Fibroblast of skin of left quadriceps (primary cell): ENCODE measurements around the gene PTRH1.
"Not testable (repeated sequence)": the region's sequence is repeated elsewhere in the genome, so short reads cannot be mapped to it uniquely, and the experiment has no call there.

Experiments
- DNase-seq, 2 experiments: peaks; one replicate each; pipeline ENCODE4 v3.0.0-alpha.2; 2013; ENCODE audit warnings: low read depth in 2 of 2

The PTRH1 gene

GRCh38 chr9:127715470-127716337, at the start of gene PTRH1, which contains the start of gene TTC16:
Gene PTRH1 (minus strand): TSS chr9:127715663. CDS start chr9:127715639, 24 bp downstream.
Gene TTC16 (plus strand): TSS chr9:127716079. CDS start chr9:127716146, 67 bp downstream.
- DNase-seq = peak; percentile 85 to 88

DNA sequence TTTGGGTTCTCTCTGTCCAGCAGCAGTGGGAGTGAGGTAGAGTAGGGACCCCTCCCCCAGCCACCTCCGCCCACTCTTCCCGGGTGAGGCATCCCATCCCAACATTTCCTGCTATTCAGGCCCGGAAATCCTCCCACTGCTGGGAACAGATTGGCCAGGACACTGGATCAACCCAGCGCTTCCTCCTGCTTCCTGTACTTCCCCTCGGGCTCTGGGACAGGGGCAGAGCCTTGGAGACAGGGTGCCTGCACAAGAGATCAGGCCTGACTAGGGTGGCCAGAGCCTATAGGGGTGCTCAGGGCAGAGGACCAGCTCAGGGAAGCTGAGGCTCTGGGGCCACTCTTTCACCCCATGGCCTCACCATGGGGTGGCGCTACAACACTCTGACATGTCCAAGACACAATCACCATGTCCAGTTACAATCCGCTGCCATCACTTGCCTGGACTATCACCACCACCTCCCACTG, 48.5 kb upstream of the PTRH1 start:
- no peak for DNase-seq

GRCh38 chr9:127762111-127762676, 46.7 kb upstream of the PTRH1 start:
- DNase-seq = no peak

DNA sequence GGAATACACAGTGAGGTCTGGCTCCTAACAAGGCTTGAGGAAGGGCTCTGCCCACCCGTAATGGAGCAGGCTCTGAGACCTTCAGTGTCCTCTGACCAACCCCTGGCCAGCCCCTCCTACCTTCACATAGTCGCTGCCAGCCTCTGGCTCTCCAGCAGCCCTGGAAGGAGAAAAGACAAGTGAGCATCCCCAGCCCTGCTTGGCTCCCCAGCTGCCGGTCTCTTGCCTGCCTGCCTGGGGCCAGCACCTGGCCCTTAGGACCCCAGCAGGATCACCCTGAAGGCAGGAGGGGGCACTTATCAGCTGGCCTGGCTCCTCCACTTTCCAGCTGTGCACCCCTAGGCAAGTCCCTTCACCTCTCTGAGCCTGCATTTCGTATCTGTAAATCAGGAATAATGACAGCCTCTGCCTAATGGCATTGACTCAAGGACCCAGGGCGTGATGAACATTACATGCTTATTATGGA, 46.1 kb upstream of the PTRH1 start:
- DNase-seq = no peak

DNA sequence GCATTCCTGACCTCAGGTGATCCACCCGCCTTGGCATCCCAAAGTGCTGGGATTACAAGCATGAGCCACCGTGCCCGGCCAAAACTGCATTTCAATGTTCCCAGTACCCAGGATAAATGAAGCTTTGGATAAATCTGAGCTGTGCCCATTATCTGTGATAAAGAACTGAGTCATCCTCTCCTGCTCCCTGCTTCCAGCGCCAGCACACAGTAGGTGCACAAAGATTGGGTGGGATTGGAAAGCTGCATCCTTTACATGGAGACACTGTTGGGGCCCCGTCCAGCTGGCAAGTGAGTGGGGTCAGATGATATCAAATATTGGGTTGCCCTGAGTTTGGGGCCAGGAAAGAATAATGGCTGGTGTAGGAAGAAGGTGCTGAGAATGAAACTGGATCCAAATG, 45.6 kb upstream of the PTRH1 start:
- no peak for DNase-seq

GRCh38 chr9:127758843-127759242, 43.4 kb upstream of the PTRH1 start:
- DNase-seq = no peak

DNA sequence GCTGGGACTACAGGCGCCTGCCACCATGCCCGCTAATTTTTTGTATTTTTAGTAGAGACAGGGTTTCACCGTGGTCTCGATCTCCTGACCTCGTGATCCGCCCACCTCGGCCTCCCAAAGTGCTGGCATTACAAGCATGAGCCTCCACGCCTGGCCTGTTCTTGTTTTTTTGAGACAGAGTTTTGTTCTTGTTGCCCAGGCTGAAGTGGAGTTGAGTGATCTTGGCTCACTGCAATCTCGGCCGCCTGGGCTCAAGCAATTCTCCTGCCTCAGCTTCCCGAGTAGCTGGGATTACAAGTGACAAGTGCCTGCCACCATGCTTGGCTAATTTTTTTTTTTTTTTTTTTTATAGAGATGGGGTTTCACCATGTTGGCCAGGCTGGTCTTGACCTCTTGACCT, 41.3 kb upstream of the PTRH1 start:
- not testable (repeated sequence) for DNase-seq

DNA sequence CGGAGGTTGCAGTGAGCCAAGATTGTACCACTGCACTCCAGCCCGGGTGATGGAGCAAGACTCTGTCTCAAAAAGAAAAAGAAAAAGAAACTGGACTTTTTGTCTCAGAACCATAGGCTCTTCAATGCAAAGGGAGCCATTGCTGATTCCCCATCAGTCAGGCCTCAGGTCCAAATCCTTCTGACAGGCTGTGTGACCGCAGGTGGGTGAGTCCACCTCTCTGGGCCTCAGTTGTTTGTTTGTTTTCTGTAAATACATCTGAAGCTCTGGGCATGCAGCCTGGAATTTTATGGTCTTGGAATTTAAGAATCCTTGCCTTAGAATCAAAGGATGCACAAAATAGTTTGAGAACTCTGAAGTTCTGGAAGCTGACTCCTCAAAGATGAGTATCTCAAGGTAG, 40.8 kb upstream of the PTRH1 start:
- DNase-seq = no peak

GRCh38 chr9:127755061-127756060, 39.9 kb upstream of the PTRH1 start:
- DNase-seq = no peak

DNA sequence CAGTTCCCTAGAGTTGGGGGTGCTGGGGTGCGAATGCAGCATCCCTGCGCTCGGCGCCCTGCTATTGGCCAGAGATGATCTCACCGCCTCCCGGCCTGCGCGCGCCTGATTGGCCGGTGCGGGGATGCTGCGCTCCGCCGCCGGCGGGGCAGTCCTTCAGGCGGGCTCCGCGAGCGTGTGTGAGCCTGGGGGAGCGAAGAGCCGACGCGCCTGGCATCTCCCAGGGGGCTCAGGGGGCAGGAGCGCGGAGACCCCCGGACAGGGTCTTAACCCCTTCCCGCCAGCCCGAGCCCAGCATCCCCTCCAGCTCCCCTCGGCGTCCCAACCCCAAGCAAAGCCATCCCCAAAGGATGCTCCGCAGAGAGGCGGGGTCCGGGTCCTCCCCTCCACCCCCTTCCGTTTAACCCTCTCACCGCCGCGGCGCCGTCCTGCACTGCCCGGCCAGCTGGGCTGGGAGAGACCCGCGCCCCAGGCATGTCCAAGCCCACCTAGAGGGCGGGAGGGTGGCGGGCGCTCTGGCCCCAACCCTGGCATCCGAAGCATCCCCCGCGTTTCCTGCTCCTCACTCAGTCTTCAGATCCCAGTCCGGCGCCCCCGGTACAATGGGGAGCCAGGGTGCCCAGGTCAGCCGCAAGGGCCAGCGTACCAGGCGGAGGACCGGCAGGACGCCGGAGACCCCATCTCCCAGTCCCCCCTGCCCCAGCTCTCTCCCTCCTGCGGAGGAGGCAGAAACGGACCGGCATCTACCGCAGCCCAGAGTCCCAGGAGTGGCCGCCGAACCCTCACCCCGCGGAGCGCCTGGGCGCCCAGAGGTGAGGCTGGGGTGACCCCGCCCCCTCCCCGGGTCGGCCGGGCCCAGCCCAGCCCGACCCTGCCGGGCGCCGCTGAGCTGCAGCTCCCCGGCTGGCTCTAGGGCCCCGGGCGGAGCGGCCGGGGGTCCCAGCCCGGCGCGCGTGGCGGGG, 38.9 kb upstream of the PTRH1 start:
- no peak for DNase-seq

DNA sequence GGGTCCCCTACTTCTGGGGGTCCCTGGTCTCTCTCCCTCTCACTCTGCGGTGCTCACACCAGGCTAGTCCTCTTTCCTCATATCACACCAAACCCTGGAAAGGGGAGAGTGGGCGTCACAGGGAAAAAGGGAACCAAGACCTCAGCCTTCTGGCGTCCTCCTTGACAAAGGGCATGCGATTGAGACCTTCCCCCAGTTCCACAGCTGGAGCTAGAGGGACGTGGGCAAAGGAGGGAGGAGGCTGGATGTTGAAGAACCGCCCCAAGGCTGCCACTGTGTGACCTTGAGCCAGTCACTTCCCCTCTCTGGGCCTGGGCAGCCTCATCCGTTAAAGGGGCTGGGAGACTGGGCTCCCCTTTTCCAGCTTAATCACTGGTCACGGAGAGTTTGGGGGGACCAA, 38.2 kb upstream of the PTRH1 start:
- no peak for DNase-seq

- DNase-seq = no peak
Observed at GRCh38 chr9:127753148-127753547, 37.7 kb upstream of the PTRH1 start.

DNA sequence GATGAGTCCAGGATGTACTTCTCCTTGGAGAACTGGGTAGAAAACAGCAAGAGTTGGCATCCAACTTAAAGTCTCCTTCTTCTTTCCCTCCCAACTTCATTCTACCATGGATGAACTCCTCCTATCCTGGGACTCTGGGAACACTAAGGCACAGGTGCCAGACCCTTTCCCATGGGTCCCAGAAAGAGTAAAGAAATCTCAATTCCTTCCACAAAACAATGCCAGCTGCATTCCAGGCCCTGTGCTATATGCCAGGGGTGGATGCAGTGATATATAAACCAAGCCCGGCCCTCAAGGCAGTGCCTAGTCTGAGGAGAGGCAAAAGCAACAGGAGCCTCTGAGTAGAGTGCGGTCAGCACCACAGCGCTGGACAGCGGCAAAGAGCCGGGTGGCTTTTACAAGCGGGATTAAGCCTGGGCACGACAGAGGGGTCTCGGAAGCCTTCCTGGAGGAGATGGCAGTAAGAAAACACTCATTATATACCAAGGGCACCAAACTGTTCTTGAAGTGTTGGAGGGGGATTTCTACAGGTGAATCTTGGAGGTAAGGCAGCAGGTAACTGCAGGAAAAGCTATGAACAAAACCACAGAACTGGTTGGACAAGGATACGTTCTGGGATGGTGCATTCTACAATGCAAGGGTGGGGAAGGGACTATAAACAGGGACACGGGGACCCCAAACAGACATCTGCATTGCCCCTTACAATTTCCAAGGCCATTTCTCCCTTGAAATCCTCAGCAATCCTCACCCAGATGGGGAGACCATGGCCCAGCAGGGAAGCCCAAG, 36.0 kb upstream of the PTRH1 start:
- no peak for DNase-seq

DNA sequence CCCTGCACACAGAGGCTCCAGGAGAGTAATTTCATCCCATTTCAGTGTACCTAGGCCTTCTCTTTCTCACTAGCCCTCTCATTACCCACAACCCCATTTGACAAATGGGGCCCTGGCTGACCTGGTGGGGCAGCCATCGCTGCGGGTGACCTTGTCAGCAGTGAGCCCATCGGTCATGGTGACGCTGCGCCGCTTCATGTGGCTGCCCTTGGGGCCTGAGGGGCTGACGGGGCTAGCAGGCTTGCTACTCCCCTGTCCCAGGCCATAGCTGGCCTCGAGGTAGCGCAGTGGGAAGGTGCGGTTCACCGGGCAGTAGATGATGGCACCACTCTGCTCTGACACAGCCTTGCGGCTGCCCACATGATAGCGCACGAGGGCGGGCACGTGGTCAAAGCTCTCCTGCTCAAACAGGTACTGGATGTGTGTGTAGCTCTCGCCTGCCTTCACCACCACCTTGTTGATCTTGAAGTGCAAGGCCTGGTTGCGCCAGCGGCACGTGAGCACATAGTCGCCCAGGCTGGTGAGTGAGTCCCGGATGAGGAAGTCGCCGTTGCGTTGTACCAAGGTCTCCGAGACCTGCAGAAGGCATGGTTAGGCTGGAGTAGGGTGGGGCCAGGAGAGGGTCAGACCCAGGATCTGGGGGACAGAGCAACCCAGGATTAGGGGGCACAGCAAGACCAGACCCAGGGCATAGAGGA, 33.8 kb upstream of the PTRH1 start:
- DNase-seq = no peak

- no peak for DNase-seq
Observed at GRCh38 chr9:127746959-127747569, 31.6 kb upstream of the PTRH1 start.

- DNase-seq = no peak
Observed at GRCh38 chr9:127744398-127745110, 29.1 kb upstream of the PTRH1 start.

DNA sequence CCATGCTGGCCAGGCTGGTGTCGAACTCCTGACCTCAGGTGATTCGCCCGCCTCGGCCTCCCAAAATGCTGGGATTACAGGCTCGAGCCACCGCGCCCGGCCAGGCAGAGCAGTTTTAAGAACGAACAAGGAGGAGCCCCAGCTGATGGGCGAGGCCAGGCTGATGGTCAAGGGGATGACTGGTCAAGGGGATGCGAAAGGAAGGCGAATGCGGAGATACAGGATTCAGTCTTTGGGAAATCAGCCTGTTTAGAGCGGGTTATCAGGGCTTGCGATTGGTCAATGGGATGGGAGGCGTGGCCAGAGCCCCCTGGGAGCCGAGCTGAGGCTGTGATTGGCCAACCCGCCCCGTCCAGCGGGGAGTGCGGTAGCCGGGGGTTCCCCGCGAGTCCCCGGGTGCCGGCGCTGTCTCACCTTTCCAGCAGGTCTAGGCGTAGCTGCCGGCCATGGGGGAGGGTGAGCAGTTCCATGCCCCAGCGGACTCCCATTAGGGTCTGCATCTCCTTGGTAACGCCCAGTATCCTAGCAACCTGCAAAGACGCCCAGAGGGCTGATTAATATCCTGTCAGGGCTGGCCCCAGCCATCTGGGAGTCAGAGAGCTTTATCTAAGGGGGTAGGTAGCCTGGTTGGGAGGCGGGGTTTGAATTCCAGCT, 27.1 kb upstream of the PTRH1 start:
- peak; percentile 32 to 40 for DNase-seq
